HG03571 (cell line): Measurements from ENCODE around the gene RBP7.
"Not testable (repeated sequence)": the region's sequence is repeated elsewhere in the genome, so short reads cannot be mapped to it uniquely, and the experiment has no call there.

Experiments
- ATAC-seq: cut with Tn5 transposase; IDR thresholded peaks from one replicate; pipeline ENCODE4 v1.9.1; 2021; ENCODE audit not compliant: unreplicated experiment

Gene RBP7

DNA sequence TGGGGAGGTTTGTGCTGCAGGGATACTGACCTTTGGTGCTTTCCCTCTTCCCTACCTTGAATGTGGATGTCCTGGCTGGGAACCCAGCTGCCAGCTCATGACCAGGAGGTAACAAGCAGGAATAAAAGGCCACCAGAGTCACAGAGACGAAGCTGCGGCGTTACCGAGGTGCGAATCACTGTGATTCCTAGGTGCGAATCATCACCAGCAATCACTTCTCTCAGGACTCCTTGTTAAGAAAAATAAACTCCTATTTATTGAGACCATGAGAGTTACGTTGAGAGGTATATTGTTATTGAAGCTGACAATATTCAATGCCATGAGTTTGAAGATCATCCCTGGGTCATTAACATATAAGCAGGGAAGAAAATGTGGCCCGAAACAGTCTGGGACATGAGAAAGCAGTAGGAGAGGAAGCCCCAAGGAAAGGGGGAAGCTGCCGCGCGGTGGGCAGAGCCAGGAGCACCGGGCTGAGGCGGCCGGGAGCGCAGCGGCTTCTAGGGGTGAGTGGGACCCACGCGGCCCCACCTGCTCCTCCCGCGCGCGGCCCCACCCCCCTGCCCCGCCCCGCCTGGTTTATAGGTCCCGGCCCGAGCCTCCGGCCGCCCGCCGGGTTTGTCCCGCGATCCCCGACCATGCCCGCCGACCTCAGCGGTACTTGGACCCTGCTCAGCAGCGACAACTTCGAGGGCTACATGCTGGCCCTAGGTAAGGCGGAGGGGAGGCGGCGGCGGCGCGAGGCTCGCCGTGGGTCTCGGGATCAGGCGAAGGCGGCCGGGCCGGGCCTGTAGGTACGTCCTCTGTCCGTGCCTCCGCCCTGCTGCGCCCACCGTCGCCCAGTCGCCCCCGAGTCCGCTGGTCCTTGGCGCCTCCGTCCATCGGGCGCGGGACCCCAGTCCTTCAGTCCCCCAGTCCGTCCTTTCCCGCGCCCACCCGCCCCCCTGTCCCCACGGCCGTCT is at the start of gene RBP7:
RBP7 (plus strand) TSS at position 605 of the 959 bp plus-strand sequence; CDS start at position 636, 31 bp downstream.
- ATAC-seq, result no peak

DNA sequence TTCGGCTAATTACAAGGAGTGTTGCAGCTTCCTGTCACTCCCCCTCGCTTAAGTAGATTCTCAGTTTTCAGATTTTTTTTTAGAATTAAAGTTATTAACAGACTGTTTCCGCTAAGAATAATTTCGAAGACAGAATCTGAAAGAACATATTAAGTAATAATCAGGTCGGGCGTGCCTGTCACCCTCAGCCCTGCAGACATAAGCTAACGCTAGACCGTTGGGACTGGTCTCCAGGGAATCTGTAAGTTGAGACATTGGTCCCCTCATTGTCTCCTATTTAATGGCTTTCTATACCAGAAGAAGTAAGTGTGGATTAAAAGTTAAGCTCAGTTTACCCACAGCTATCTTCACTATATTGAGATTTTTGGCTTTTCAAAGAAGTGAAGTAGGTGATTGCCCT is 39.3 kb upstream of the RBP7 start:
- ATAC-seq, result no peak

DNA sequence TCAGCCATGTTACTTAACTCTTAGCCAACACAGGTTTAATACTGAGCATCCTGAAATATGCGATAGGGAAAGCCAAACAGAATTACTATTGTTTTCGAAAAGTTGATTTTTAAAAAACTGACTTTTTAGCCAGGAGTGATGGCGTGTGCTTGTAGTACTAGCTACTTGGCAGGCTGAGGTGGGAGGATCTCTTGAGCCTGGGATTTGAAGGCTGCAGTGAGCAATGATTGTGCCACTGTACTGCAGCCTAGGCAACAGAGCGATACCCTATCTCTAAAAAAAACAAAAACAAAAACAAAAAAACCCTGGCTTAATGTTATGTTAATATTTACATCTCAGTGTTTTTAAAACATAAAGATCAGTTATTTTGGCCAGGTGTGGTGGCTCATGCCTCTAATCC is 37.0 kb upstream of the RBP7 start:
- ATAC-seq, result no peak

DNA sequence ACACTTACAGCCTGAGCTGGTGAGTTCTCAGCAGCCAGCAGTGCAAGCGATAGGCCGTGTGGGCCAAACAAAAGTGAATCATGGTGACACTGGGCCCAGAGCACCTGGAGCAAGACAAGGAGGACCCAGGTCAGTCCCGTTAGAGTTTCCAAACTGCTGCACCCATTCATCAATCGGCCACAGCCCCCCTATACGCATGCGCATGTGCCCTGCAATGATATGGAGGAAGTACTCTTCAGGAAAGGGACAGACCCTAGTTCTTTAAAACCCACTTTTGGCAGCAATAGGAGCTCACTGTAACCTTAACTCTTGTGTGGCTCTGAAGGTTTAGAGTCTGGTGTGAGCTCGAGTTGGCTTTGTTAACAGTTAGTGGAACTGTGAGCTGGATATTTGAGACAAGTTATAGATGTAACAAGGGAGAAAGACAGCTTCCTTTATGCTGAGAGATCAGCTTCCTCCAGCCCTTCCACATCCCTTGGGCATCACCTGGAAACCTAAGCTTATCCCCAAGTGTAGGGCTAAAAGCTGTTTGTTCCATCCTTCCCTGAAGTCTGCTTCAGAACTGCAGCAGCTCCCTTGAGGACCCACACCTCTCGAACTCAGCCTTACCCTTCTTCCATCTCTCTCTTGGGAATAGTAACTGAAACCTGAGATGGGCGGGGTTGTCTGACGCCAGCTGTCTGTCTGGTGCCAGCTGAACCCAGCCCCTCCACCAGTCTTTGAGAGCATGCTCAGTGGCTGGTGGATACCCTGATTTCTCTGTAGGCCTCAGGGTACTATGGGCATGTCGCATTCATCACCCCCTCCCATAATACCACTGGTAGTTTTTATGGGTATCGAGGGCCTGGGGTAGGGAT is 36.1 kb upstream of the RBP7 start:
- ATAC-seq, result no peak

DNA sequence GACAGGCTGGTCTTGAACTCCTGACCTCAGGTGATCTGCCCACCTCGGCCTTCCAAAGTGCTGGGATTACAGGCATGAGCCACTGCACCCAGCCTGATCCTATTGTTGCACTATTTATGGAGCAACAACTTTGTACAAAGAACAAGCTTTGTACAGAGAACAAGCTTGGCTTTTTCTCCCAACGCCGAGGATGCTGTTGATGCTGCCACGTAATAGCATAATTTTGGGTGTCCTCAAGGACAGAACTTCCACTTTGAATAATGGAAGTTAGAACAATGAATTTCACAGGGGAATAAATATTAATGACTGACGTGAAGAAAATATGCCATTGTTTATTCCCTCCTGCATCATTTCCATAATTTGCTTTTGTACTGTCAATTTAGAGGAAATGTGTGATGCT is 12.8 kb upstream of the RBP7 start:
- no peak for ATAC-seq

DNA sequence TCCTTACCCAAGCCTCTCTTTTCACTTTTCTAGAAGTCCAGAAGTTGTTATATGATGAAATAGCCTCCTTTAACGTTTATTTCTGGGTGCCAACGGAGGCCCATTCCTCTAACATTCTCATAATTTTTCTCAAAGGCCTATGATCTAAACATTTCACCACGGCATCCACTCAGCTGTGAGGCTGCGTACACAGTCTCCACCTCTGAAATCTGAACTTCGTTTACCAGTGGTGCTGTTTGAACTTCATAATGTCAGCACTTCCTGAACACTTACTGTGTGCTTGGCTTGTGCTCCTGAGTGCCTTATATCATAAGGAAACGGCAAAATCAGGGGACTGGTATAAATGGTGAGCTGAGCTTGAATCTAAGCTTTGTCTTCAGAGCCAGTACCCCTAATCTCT is 12.0 kb upstream of the RBP7 start:
- ATAC-seq, result no peak

DNA sequence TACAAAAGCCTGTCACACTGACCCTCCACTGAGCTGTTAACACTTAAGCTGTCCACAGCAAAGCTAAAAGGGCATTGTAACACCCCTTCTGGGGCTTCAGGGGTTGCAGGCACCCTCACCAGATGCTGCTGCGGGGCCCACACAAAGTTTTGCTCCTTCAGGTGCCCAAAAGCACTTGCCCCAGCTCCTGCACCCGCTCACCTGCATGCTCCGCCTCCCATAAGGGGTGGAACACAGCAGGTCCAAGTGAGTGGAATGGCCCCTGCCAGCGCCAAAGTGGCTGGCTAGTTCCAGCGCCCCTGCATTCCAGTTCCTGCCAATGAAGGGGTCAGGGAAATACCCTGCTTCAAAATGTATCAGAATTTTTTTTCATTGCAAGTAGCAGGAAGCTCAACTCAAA is 7.3 kb upstream of the RBP7 start:
- no peak for ATAC-seq

DNA sequence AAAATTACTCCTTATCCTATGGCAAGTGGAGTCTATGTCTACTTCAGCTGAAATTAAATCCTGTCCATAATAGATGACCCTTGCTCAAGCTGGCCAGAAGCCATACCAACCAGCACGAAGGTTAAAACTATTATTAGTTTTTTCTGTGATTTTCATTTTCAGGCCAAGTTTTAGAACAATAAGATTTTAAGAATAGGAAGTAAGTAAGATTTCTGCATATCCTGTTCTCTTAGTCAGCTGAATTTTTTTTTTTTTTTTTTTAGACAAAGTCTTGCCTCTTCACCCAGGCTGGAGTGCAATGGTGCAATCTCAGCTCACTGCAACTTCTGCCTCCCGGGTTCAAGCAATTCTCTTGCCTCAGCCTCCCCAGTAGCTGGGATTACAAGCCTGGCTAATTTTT is 6.1 kb upstream of the RBP7 start:
- no peak for ATAC-seq

DNA sequence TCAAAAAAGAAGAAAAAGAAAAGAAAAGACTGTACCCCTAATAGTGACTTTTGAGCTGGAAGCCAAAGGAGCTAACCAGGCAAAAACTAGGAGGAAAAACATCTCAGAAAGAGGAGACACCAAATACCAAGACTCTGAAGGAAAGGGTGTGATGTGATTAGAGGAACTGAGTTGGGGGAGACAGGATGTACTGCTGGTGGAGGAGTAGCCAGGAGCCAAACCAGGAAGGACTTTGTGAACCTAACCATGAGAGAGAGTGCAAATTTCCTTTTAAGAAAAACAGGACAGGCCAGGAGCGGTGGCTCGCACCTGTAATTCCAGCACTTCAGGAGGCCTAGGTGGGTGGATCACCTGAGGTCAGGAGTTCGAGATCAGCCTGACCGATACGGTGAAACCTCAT is 4.1 kb upstream of the RBP7 start:
- no peak for ATAC-seq

DNA sequence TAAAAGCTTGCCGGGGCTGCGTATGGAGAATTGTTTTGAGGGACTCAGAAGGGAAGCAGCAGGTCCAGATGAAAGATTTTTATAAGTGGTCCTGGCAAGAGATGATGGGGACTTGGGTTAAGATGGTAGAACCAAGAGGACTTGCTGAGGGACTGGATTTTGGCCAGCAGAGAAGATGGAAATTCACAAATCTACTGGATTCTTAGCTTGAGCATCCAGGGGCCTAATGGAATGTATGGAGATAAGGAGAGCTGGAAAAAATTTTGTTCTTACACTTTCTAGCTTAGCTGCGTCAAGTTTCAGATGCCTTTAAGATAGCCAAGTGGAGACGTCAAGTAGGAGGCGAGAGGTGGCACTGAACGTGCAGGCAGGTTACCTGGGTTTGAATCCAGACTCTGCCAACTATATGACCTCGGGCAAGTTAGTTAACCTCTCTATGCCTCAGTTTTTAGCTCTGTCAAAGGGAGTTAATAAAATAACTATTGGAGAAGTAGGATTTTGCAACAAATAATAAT is 3.4 kb upstream of the RBP7 start:
- no peak for ATAC-seq

DNA sequence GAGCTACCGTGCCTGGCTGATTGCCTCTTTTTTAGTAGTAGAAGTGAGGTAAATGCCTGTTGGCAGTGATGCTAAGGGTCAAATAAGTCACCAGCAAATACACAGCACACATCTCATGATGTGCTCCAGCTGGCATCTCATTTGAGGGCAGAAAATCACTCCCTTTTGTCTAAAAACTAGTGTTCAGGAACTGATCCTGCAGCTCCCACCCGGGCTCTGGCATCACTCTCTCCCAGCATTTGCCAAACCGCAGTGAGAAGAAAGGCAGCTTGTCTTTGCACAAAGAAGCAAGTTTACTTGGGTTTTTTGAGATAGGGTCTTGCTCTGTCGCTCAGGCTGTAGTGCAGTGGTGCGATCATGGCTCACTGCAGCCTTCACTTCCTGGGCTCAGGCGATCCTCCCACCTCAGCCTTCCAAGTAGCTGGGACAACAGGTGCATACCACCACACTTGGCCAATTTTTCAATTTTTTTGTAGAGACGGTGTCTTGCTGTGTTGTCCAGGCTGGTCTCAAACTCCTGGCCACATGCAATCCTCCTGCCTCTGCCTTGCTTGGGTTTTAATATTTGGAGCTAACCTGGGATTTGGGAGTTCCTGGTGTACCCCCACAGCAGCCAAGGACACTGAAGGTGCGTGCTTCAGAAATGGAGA is 4.1 kb downstream of the RBP7 start:
- no peak for ATAC-seq

DNA sequence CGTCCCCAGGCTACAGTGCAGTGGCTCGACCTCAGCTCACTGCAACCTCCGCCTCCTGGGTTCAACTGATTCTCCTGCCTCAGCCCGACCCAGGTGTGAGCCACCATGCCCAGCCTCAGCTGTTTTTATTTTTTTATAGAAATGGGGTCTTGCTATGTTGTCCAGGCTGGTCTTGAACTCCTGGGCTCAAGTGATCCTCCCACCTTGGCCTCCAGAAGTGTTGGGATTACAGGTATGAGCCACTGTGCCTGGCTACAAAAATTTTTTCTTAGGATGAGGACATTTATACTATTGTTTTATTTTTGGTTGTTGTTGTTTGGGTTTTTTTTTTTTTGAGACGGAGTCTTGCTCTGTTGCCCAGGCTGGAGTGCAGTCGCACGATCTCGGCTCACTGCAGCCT is 8.2 kb downstream of the RBP7 start:
- not testable (repeated sequence) for ATAC-seq

DNA sequence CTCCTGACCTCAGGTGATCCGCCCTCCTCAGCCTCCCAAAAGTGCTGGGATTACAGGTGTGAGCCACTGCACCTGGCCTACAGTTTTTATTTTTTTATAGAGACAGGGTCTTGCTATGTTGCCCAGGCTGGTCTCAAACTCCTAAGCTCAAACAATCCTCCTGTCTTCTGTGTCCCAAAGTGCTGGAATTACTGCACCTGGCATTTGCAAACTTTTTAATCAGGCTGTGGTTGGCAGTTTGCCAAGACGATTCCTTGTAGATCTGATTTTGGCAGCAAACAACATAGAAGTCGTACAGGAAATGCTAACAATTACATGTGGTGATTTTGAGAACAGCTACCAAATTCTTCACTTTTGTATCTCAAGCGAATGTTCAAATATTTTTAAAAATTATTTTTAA is 10.1 kb downstream of the RBP7 start:
- ATAC-seq, result no peak

DNA sequence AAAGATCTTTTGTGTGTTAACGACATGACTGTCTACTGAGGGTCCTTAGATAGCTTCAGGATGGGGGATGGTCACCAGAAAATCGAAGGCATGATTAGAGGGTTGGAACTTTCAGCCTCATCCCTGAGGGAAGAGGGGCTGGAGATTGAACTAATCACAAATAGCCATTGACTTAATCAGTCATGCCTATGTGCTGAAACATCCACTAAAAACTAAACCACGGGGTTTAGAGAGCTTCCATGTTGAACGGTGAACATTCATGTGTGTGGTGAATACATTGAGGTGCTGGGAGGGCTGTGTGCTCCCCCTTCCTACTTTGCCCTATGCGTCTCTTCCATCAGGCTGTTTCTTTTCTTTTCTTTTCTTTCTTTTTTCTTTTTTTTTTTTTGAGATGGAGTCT is 17.0 kb downstream of the RBP7 start:
- no peak for ATAC-seq

DNA sequence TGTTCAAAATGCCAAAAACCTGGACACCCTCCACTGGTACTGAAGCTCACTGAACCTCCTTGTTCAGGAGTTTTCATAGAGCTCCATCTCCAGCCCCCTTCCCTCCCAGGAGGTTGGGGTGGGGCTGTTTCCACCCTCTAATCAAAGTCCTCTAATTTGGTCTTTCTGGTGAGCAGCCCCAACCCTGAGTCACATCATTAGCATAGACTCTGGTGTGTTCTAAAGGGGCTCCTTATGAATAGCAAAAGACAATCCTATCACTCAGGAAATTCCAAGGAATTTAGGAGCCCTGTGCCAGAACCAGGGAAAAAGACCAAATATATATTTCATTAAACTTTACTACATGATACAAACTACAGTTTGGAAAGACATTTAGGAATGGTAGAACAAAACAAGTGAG is 22.5 kb downstream of the RBP7 start:
- ATAC-seq, result no peak

DNA sequence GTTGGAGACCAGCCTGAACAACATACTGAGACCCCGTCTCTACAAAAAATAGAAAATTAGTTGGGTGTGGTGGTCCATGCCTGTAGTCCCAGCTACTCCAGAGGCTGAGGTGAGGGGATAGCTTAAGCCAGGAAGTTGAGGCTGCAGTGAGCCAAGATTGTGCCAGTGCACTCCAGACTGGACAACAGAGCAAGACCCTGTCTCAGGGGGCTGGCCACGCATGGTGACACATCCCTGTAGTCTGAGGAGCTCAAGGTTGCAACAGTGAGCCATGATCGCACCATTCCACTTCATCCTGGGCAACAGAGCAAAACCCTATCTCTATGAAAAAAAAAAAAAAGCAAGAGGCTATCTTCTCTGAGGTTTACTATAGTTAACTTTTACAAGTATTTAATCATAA is 23.1 kb downstream of the RBP7 start:
- ATAC-seq, result no peak

DNA sequence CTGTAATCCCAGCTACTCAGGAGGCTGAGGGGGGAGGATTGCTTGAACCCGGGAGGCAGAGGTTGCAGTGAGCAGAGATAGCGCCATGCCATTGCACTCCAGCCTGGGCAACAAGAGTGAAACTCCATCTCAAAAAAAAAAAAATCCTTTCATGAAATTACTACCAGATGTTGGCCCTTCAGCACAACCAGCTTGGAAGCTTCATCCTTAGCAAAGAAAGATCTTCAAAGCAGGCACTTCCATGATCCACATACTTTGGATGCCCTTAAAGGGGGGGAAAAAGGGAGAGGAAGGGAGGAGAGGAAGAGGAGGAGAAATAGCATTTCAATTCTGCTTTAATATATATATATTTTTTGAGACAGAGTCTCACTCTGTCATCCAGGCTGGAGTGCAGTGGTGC is 23.6 kb downstream of the RBP7 start:
- not testable (repeated sequence) for ATAC-seq

DNA sequence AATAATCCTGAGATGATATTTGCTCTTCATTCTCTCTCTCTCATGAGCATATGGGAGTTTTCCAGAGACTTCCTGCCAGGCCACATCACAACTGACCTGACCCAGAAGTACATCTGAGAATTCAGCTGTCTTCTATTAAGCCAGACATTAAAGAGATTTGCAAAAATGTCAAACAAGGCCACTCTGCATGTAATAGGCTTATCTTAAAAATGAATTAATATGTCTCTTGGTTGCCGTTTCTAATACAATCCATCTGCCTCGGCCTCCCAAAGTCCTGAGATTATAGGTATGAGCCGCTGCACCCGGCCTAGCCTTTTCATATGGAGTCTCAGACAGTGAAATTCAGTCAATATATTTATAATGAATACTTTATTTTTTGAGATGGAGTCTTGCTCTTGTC is 25.0 kb downstream of the RBP7 start:
- ATAC-seq, result not testable (repeated sequence)

DNA sequence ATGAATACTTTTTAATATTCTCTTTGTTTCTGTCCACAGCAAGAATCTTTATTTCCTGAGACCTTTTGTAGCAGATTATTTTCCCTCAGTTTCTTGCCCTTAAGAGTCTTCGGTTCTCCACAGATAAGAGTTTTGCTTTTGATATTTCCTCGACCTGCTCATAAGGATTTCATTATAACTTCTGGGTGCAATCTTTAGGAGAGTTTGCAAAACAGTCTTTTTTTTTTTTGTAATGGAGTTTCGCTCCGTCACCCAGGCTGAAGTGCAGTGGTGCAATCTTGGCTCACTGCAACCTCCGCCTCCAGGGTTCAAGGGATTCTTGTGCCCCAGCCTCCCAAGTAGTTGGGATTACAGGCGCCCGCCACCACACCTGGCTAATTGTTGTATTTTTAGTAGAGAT is 25.6 kb downstream of the RBP7 start:
- no peak for ATAC-seq

DNA sequence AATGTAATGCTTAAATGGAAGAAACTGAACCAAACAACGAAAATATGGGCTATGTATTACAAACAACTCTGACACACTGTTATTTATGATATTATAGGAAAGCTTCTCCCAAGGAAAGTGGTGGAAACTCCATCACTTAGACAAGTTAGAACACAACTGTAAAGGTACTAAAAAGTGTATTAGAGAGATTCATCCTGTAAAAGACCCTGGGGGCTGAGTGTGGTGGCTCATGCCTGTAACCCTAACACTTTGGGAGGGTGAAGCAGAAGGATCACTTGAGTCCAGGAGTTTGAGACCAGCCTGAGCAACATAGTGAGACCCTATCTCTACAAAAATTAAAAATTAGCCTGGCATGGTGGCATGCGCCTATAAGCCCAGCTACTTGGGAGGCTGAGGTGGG is 28.3 kb downstream of the RBP7 start:
- ATAC-seq, result no peak

DNA sequence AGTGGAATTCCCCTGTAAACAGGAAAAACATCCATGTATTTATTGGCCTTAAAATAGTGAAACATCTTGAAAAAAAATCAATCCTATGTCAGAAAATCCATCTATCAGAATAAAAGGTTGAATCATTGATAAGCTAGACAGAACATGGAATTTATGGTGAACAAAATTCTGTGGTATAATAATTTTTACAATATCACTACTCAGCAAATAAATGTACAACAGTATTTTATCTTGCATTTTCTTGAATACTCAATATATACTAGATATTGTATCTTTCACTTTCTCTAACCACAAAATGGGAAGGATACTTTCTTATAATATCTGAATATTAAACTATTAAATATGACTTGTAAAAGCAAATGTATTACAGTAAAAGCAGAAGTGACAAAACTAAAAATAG is 30.0 kb downstream of the RBP7 start:
- no peak for ATAC-seq
